ENCODE data around the gene HSD3B7. TPM values are rescaled to one million over a fixed set of nuclear protein-coding genes. Genes with fewer than 3 reads are reported as not detected.

HSD3B7 gene
- total RNA-seq, 2 experiments from 2014 or later, result 2.4 to 3.3 TPM

- intact Hi-C loops (cut with micrococcal nuclease; ENCODE audit: unreplicated experiment), result no loop called here
- POLR2A ChIA-PET, result interaction anchor here (0.6 kb wide), 1 partner anchor 267 kb away, joined by 3 read pairs; no protein-coding TSS in a partner anchor
- peaks cover 77% of the 10 kb centered on the region for H3K36me3 ChIP-seq (ENCODE audit: insufficient read depth, low read length)
- peaks cover 16% of the 10 kb centered on the region for H3K4me1 ChIP-seq (ENCODE audit: insufficient read depth, low read length, poor library complexity, severe bottlenecking)
- DNase-seq (ENCODE audit: low spot score), result no peak
- H3K4me2 ChIP-seq (ENCODE audit: low read length), result no peak overlapping the region
- no peaks in the 10 kb centered on the region for H3K9me2 ChIP-seq (ENCODE audit: insufficient read depth, low read length)
- no peak overlapping the region for H3K27ac ChIP-seq (ENCODE audit: low read depth, low read length, poor library complexity, severe bottlenecking)
- no peak overlapping the region for H3K4me3 ChIP-seq (ENCODE audit: low read depth, low read length, poor library complexity, severe bottlenecking)
- no peaks in the 10 kb centered on the region for H3K9me3 ChIP-seq (ENCODE audit: low read length)
- CTCF ChIA-PET (ENCODE audit: unreplicated experiment), result no interaction called here
- H4K20me1 ChIP-seq (ENCODE audit: insufficient read depth, low read length), result peaks cover 11% of the 10 kb centered on the region
- TF ChIP-seq CTCF (conservative IDR thresholded peaks at IDR 0.05; ENCODE audit: low read length) (no peak), EZH2phosphoT487 (IDR thresholded peaks at IDR 0.05; ENCODE audit: borderline replicate concordance, low read depth, low read length) (no peak)
- H2AFZ ChIP-seq (ENCODE audit: low read length), result no peak overlapping the region
- BruUV-seq (replicated peaks), result no TSS peak
- peaks cover 25% of the 10 kb centered on the region for H3K79me2 ChIP-seq (ENCODE audit: insufficient read depth, low read depth, low read length)
Observed at GRCh38 chr16:30961384-30961783, 23.6 kb upstream of the HSD3B7 start.

DNA sequence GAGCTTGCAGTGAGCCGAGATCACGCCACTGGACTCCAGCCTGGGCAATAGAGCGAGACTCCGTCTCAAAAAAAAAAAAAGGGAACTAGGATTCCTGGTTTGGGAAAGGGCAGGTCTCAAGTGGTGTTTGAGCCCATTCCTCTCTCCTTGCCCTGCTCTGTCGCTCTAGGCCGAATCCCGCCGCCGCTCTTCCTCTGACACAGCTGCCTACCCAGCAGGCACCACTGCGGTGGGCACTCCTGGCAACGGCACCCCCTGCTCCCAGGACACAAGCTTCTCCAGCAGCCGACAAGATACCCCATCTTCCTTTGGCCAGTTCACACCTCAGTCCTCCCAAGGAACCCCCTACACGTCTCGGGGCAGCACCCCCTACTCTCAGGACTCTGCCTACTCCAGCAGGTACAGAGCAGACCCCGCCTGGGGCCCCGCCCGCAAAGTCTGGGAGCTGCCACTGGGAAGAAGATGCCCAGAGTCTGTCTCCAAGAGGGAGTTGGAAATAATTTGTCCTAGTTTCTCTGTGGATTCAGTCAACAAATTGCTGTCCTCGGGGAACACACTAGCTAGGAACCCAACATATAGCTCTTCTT is 21.0 kb upstream of the HSD3B7 start:
- Histone ChIP-seq H3K79me2 (ENCODE audit: insufficient read depth, low read depth, low read length) (peaks cover 15% of the 10 kb centered on the region), H3K9me3 (ENCODE audit: low read length) (no peaks in the 10 kb centered on the region), H3K4me2 (ENCODE audit: low read length) (no peak overlapping the region), H2AFZ (ENCODE audit: low read length) (no peak overlapping the region), H4K20me1 (ENCODE audit: insufficient read depth, low read length) (peaks cover 5% of the 10 kb centered on the region), H3K36me3 (ENCODE audit: insufficient read depth, low read length) (peaks cover 96% of the 10 kb centered on the region), H3K9me2 (ENCODE audit: insufficient read depth, low read length) (no peaks in the 10 kb centered on the region), H3K27ac (ENCODE audit: low read depth, low read length, poor library complexity, severe bottlenecking) (no peak overlapping the region), H3K4me3 (ENCODE audit: low read depth, low read length, poor library complexity, severe bottlenecking) (no peak overlapping the region), H3K4me1 (ENCODE audit: insufficient read depth, low read length, poor library complexity, severe bottlenecking) (peaks cover 5% of the 10 kb centered on the region)
- intact Hi-C loops (cut with micrococcal nuclease; ENCODE audit: unreplicated experiment), result no loop called here
- ChIA-PET POLR2A (no interaction called here), CTCF (ENCODE audit: unreplicated experiment) (no interaction called here)
- no peak for DNase-seq (ENCODE audit: low spot score)
- BruUV-seq (replicated peaks), result no TSS peak
- TF ChIP-seq CTCF (conservative IDR thresholded peaks at IDR 0.05; ENCODE audit: low read length), result no peak

- no peak overlapping the region for H3K4me2 ChIP-seq (ENCODE audit: low read length)
- DNase-seq (ENCODE audit: low spot score), result no peak
- peaks cover 96% of the 10 kb centered on the region for H3K36me3 ChIP-seq (ENCODE audit: insufficient read depth, low read length)
- TF ChIP-seq EZH2phosphoT487 (IDR thresholded peaks at IDR 0.05; ENCODE audit: borderline replicate concordance, low read depth, low read length) (no peak), CTCF (conservative IDR thresholded peaks at IDR 0.05; ENCODE audit: low read length) (no peak)
- no peaks in the 10 kb centered on the region for H3K9me3 ChIP-seq (ENCODE audit: low read length)
- ChIA-PET CTCF (ENCODE audit: unreplicated experiment) (no interaction called here), POLR2A (no interaction called here)
- no peak overlapping the region for H3K4me3 ChIP-seq (ENCODE audit: low read depth, low read length, poor library complexity, severe bottlenecking)
- no peaks in the 10 kb centered on the region for H3K4me1 ChIP-seq (ENCODE audit: insufficient read depth, low read length, poor library complexity, severe bottlenecking)
- intact Hi-C loops (cut with micrococcal nuclease; ENCODE audit: unreplicated experiment), result no loop called here
- H3K79me2 ChIP-seq (ENCODE audit: insufficient read depth, low read depth, low read length), result peaks cover 9% of the 10 kb centered on the region; the same call in 1 of the 2 replicates
- no peaks in the 10 kb centered on the region; the same call in none of the 2 replicates for H4K20me1 ChIP-seq (ENCODE audit: insufficient read depth, low read length)
- no TSS peak for BruUV-seq (replicated peaks)
- no peak overlapping the region for H2AFZ ChIP-seq (ENCODE audit: low read length)
- H3K9me2 ChIP-seq (ENCODE audit: insufficient read depth, low read length), result no peaks in the 10 kb centered on the region
- no peak overlapping the region for H3K27ac ChIP-seq (ENCODE audit: low read depth, low read length, poor library complexity, severe bottlenecking)
Observed at GRCh38 chr16:30964574-30965226, 20.3 kb upstream of the HSD3B7 start.

All from OCI-LY7 (cell line).